SHP77 (cell line): Measurements from ENCODE around the gene HGS.

Source experiments
- DNase-seq, 2 experiments: peaks; one replicate each; lab custom pipeline; 2025; lab: John Stamatoyannopoulos, UW

Gene HGS

DNA sequence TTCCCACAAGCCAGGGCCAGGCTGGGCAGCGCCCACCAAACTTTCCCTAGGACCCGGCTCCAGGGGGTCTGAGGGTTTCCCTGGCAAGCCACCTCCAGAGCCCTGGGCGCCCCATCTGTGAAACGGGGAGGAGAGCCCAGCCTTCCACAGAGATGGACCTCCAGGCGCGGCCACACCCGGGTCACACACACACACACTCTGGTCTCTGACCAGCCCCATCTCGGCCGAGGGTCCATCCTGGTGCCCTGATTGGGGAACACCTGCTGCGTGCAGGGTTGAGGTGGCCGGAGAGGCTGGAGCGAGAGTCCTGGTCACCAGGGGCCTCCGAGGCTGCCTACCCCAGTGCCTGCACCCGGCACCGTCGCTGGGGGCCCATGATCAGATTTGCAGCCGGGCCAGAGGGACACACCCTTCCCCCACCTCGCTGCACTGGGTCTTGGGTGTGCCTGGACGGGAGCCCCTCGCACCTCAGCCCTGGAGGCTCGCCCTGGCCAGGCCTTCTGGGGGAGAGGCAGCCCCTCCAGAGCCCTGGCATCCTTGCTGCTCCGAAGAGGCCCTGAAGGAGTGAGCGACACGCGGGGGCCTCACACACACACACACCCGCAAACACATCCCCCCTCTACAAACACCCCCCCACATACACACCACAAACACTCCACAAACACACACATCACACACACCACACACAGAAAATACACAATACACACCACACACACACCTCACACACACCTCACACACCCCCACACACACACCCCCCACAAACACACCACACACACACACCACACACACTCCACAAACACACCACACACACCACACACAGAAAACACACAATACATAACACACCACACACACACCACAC lies 58.0 kb downstream of the HGS start:
- no peak for DNase-seq
